NB4 (cell line): Measurements from ENCODE around the gene MCHR2.

ENCODE experiments used
- DNase-seq: peaks from one replicate; pipeline ENCODE4 v3.0.0; 2010; ENCODE audit warnings: low read depth
- H3K4me3 ChIP-seq: one replicate; pipeline ENCODE4 v1.5.1; 2011; ENCODE audit warnings: mild to moderate bottlenecking, low read depth, low read length, moderate library complexity
- CTCF ChIP-seq: IDR thresholded peaks from one replicate; pipeline ENCODE4 v1.5.1; 2012; ENCODE audit warnings: low read depth, low read length
- MAX ChIP-seq: IDR thresholded peaks from 2 replicates; pipeline ENCODE4 v1.6.1; 2011; ENCODE audit warnings: low read depth, low read length
- MYC ChIP-seq: IDR thresholded peaks from 2 replicates; pipeline ENCODE4 v1.6.1; 2011; ENCODE audit warnings: low read depth, low read length
- POLR2A ChIP-seq: IDR thresholded peaks from 2 replicates; pipeline ENCODE4 v1.6.1; 2011; ENCODE audit warnings: mild to moderate bottlenecking; ENCODE audit not compliant: insufficient read length; ENCODE audit errors: extremely low read depth

Gene MCHR2

GRCh38 chr6:100001915-100002388 lies 7.9 kb upstream of the MCHR2 start:
- TF ChIP-seq MAX (no peak), CTCF (peak; percentile 95)
- DNase-seq: peak; percentile 61
- no peak overlapping the region for H3K4me3 ChIP-seq

GRCh38 chr6:99997141-99997540 lies 3.1 kb upstream of the MCHR2 start:
- no peak for DNase-seq
- TF ChIP-seq MYC (no peak), MAX (no peak), CTCF (no peak), POLR2A (no peak)

GRCh38 chr6:99995916-99996315 lies 1.9 kb upstream of the MCHR2 start:
- no peak for TF ChIP-seq MYC
- no peak for TF ChIP-seq POLR2A
- no peak for TF ChIP-seq MAX
- TF ChIP-seq CTCF: no peak
- no peak for DNase-seq
- H3K4me3 ChIP-seq: no peak overlapping the region

More at GRCh38 chr6:99997141-99997540, 3.1 kb upstream of the MCHR2 start:
- H3K4me3 ChIP-seq: no peak overlapping the region

GRCh38 chr6:99993146-99993532 lies 884 bp downstream of the MCHR2 start:
- H3K4me3 ChIP-seq: no peak overlapping the region
- no peak for TF ChIP-seq MAX
- no peak for TF ChIP-seq MYC
- no peak for TF ChIP-seq CTCF
- TF ChIP-seq POLR2A: no peak
- DNase-seq: no peak

- no peak for TF ChIP-seq MYC
- TF ChIP-seq POLR2A: no peak
- TF ChIP-seq CTCF: no peak
- no peak for TF ChIP-seq MAX
Measured at GRCh38 chr6:99991955-99992354, 2.1 kb downstream of the MCHR2 start.

GRCh38 chr6:99980741-99981140 lies 13.3 kb downstream of the MCHR2 start:
- no peak for DNase-seq
- no peak overlapping the region for H3K4me3 ChIP-seq
- no peak for TF ChIP-seq MYC
- TF ChIP-seq CTCF: no peak
- TF ChIP-seq POLR2A: no peak

More at GRCh38 chr6:99991955-99992354, 2.1 kb downstream of the MCHR2 start:
- H3K4me3 ChIP-seq: no peak overlapping the region
- no peak for DNase-seq
